ENCODE results near the gene SHISA5.
A peak's percentile ranks its signal among the peaks of the same experiment; 100 is the strongest.

The SHISA5 gene

GRCh38 chr3:48422681-48423080, 81.3 kb downstream of the SHISA5 start:
- TF ChIP-seq CTCF (IDR thresholded peaks at IDR 0.05; ENCODE audit: control insufficient read depth, extremely low read depth, insufficient read depth) = no peak
- no peak overlapping the region for H3K4me3 ChIP-seq (ENCODE audit: low read depth, low read length)
- no peak for DNase-seq (ENCODE audit: low read depth)

- no peak for DNase-seq (ENCODE audit: low read depth)
- H3K4me3 ChIP-seq (ENCODE audit: low read depth, low read length) = no peak overlapping the region
- TF ChIP-seq CTCF (IDR thresholded peaks at IDR 0.05; ENCODE audit: control insufficient read depth, extremely low read depth, insufficient read depth) = peak; percentile 38
Observed at GRCh38 chr3:48422272-48422671, 81.7 kb downstream of the SHISA5 start.

GRCh38 chr3:48420561-48420960, 83.4 kb downstream of the SHISA5 start:
- DNase-seq (ENCODE audit: low read depth) = no peak
- TF ChIP-seq CTCF (IDR thresholded peaks at IDR 0.05; ENCODE audit: control insufficient read depth, extremely low read depth, insufficient read depth) = no peak
- H3K4me3 ChIP-seq (ENCODE audit: low read depth, low read length) = no peak overlapping the region

- no peak for DNase-seq (ENCODE audit: low read depth)
- H3K4me3 ChIP-seq (ENCODE audit: low read depth, low read length) = no peak overlapping the region
- TF ChIP-seq CTCF (IDR thresholded peaks at IDR 0.05; ENCODE audit: control insufficient read depth, extremely low read depth, insufficient read depth) = no peak
Observed at GRCh38 chr3:48419597-48419996, 84.4 kb downstream of the SHISA5 start.

GRCh38 chr3:48419149-48419548, 84.8 kb downstream of the SHISA5 start:
- TF ChIP-seq CTCF (IDR thresholded peaks at IDR 0.05; ENCODE audit: control insufficient read depth, extremely low read depth, insufficient read depth) = no peak
- DNase-seq (ENCODE audit: low read depth) = no peak
- no peak overlapping the region for H3K4me3 ChIP-seq (ENCODE audit: low read depth, low read length)

- DNase-seq (ENCODE audit: low read depth) = no peak
- no peak overlapping the region for H3K4me3 ChIP-seq (ENCODE audit: low read depth, low read length)
- no peak for TF ChIP-seq CTCF (IDR thresholded peaks at IDR 0.05; ENCODE audit: control insufficient read depth, extremely low read depth, insufficient read depth)
Observed at GRCh38 chr3:48418651-48419050, 85.3 kb downstream of the SHISA5 start.

GRCh38 chr3:48418140-48418539, 85.8 kb downstream of the SHISA5 start:
- DNase-seq (ENCODE audit: low read depth) = no peak
- TF ChIP-seq CTCF (IDR thresholded peaks at IDR 0.05; ENCODE audit: control insufficient read depth, extremely low read depth, insufficient read depth) = no peak
- H3K4me3 ChIP-seq (ENCODE audit: low read depth, low read length) = no peak overlapping the region
